PC-9 (cell line): Measurements from ENCODE around the gene ZNF483. TPM values are rescaled to one million over a fixed set of nuclear protein-coding genes. Genes with fewer than 3 reads are reported as not detected.

Source experiments
- BruUV-seq: library from RNA; stranded (reverse); fragments of 400-500 nt; replicated peaks from 2 replicates; lab custom pipeline; 2021; lab: Mats Ljungman, UMichigan
- CTCF ChIA-PET: fragments of 300-600 bp; sonication (Branson Sonifier 250); formaldehyde crosslinking; loops from one replicate; lab custom pipeline; 2022; ENCODE audit warnings: antibody characterized with exemption; lab: Charles Lee
- POLR2A ChIA-PET: fragments of 300-600 bp; sonication (Branson Sonifier 250); formaldehyde crosslinking; loops from one replicate; lab custom pipeline; 2022; ENCODE audit warnings: antibody characterized with exemption; ENCODE audit not compliant: unreplicated experiment; lab: Charles Lee
- DNase-seq, 2 experiments: peaks; one replicate each; pipeline versions ENCODE4 v3.0.0 to v3.0.0-alpha.2; 2015 to 2022; ENCODE audit warnings: mixed read lengths in 1 of 2
- H2AFZ ChIP-seq: fragments of 200-600 bp; sonication (generic); 2 replicates; pipeline ENCODE4 v1.8.1; 2017; ENCODE audit warnings: antibody characterized with exemption
- H3F3A ChIP-seq: fragments of 200-600 bp; sonication (generic); 2 replicates; pipeline ENCODE4 v1.8.1; 2017; ENCODE audit warnings: antibody characterized with exemption, mild to moderate bottlenecking, low read depth; ENCODE audit not compliant: insufficient read depth
- H3K27ac ChIP-seq: fragments of 200-600 bp; sonication (generic); 2 replicates; pipeline ENCODE4 v1.6.1; 2016; ENCODE audit warnings: mixed run types
- H3K27me3 ChIP-seq: fragments of 200-600 bp; sonication (generic); 2 replicates; pipeline ENCODE4 v1.6.1; 2016; ENCODE audit warnings: low read depth, mixed run types; ENCODE audit not compliant: insufficient read depth
- H3K36me3 ChIP-seq: fragments of 200-600 bp; sonication (generic); 2 replicates; pipeline ENCODE4 v1.6.1; 2016; ENCODE audit warnings: low read depth, mixed run types
- H3K4me1 ChIP-seq: fragments of 200-600 bp; sonication (generic); replicated peaks from 2 replicates; pipeline ENCODE4 v1.6.1; 2016; ENCODE audit warnings: mixed run types; ENCODE audit not compliant: insufficient read depth
- H3K4me2 ChIP-seq: fragments of 200-600 bp; sonication (generic); 2 replicates; pipeline ENCODE4 v1.6.1; 2017; ENCODE audit warnings: mixed run types
- H3K4me3 ChIP-seq: fragments of 200-600 bp; sonication (generic); 2 replicates; pipeline ENCODE4 v1.6.1; 2016; ENCODE audit warnings: mixed run types
- H3K79me2 ChIP-seq: fragments of 200-600 bp; sonication (generic); 2 replicates; pipeline ENCODE4 v1.6.1; 2017; ENCODE audit warnings: low read depth, mixed run types
- H3K9me2 ChIP-seq: fragments of 200-600 bp; sonication (generic); 2 replicates; pipeline ENCODE4 v1.8.1; 2017; ENCODE audit warnings: mild to moderate bottlenecking; ENCODE audit not compliant: insufficient read depth
- H3K9me3 ChIP-seq: fragments of 200-600 bp; sonication (generic); 2 replicates; pipeline ENCODE4 v1.8.1; 2016; ENCODE audit warnings: low read depth; ENCODE audit not compliant: insufficient read depth
- H4K20me1 ChIP-seq: fragments of 200-600 bp; sonication (generic); 2 replicates; pipeline ENCODE4 v1.8.1; 2017; ENCODE audit not compliant: insufficient read depth
- EZH2 ChIP-seq: fragments of 200-600 bp; sonication (generic); IDR thresholded peaks from 2 replicates; pipeline ENCODE4 v1.8.0; 2017; ENCODE audit warnings: antibody characterized with exemption, low read depth
- intact Hi-C: fragments of 100-400 bp; cut with micrococcal nuclease; formaldehyde crosslinking; loops from one replicate; pipeline ENCODE4 v1.10.0; 2022; ENCODE audit not compliant: unreplicated experiment
- total RNA-seq: library from RNA; stranded (reverse); gene quantifications from 2 replicates; pipeline ENCODE4 v1.2.3, GENCODE V29; 2021
- TF ChIP-seq, protein P1 (sequence below): fragments of 200-600 bp; sonication (generic); conservative IDR thresholded peaks from 2 replicates; pipeline ENCODE4 v1.6.1; 2017; ENCODE audit warnings: mixed run types, antibody characterized with exemption, mild to moderate bottlenecking, moderate library complexity

ZNF483 gene
- total RNA-seq, 1 experiment from 2014 or later = 7.3 TPM

DNA sequence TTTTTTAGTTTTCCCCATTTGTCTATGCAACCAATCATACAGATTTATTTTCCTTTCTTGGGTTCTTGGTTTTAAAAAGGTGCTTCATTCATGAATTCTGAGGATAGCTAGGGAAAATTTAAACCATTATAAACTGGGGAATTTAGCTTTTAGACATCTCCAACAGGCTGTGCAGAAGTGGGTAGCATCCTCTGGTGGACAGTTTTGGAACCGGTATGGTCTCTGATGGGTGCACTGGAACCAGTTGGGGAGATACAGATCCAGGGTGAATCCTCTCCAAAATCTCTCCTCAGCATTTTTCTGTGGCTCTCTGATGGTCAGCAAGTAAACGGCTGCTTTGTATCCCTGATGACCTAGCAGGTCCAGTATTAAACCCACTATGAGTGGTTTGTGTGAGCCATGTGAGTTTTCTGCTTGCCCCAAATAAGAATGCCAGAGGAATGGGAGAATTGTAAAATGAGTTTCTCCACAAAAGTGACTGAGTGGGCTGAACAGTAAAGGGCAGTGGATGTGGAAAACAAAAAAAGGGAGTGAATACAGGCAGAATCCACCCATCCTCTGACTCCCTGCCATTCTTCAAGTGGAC, 97.0 kb downstream of the ZNF483 start:
- H3K27ac ChIP-seq = peak overlapping the region; percentile 73
- CTCF ChIA-PET = interaction anchor here (0.6 to 1.5 kb wide), 5 partner anchors 10 to 1025 kb away, joined by 3 to 6 read pairs (median 4); no protein-coding TSS in a partner anchor
- H2AFZ ChIP-seq = no peak overlapping the region
- TF ChIP-seq, protein P1, sequence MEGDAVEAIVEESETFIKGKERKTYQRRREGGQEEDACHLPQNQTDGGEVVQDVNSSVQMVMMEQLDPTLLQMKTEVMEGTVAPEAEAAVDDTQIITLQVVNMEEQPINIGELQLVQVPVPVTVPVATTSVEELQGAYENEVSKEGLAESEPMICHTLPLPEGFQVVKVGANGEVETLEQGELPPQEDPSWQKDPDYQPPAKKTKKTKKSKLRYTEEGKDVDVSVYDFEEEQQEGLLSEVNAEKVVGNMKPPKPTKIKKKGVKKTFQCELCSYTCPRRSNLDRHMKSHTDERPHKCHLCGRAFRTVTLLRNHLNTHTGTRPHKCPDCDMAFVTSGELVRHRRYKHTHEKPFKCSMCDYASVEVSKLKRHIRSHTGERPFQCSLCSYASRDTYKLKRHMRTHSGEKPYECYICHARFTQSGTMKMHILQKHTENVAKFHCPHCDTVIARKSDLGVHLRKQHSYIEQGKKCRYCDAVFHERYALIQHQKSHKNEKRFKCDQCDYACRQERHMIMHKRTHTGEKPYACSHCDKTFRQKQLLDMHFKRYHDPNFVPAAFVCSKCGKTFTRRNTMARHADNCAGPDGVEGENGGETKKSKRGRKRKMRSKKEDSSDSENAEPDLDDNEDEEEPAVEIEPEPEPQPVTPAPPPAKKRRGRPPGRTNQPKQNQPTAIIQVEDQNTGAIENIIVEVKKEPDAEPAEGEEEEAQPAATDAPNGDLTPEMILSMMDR = peak; percentile 68
- TF ChIP-seq EZH2 = no peak
- POLR2A ChIA-PET = interaction anchor here (0.6 kb wide), 3 partner anchors 17 to 23 kb away, joined by 9 to 13 read pairs (median 9); no protein-coding TSS in a partner anchor
- H3K36me3 ChIP-seq = no peaks in the 10 kb centered on the region
- H3K4me3 ChIP-seq = no peak overlapping the region
- peaks cover 33% of the 10 kb centered on the region for H3F3A ChIP-seq
- no peaks in the 10 kb centered on the region for H3K27me3 ChIP-seq
- peaks cover 32% of the 10 kb centered on the region for H3K4me1 ChIP-seq
- H3K9me2 ChIP-seq = no peaks in the 10 kb centered on the region
- H4K20me1 ChIP-seq = no peaks in the 10 kb centered on the region
- no peaks in the 10 kb centered on the region for H3K79me2 ChIP-seq
- DNase-seq = peak in 1 of 2 experiments; percentile 26
- H3K9me3 ChIP-seq = 0 out of 2 replicates have a peak, but pooled peaks cover 6% of the 10 kb centered on the region
- BruUV-seq = no TSS peak
- intact Hi-C loops = loop anchor here (1.0 to 2.0 kb wide), 2 partner anchors 24 to 41 kb away; no protein-coding TSS in a partner anchor
- H3K4me2 ChIP-seq = peak overlapping the region; percentile 40

DNA sequence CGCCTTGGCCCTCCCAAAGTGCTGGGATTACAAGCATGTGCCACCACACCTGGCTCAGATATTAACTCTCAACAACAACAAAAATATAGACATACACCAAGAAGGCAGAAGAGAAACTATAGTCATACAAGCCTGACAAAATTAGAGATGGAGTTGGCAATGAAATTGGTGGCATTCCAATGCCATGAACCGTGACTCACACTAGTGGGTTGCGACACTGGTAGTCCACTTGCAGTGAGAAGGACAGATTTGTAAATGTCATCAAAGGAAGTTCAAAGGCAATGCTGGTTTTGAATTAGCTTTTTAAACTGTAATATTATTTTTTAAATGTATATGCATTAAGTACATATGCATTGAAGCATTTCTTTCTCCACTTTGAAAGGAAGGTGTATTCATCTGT, 97.6 kb downstream of the ZNF483 start:
- peak; percentile 80 to 89 for DNase-seq
- no peaks in the 10 kb centered on the region for H3K36me3 ChIP-seq
- H3K4me3 ChIP-seq = no peak overlapping the region
- H3K4me2 ChIP-seq = peak overlapping the region; percentile 40
- no peaks in the 10 kb centered on the region for H3K79me2 ChIP-seq
- no peak for TF ChIP-seq EZH2
- TF ChIP-seq, protein P1 = no peak
- H2AFZ ChIP-seq = no peak overlapping the region
- intact Hi-C loops = loop anchor here (1.0 to 2.0 kb wide), 2 partner anchors 24 to 40 kb away; no protein-coding TSS in a partner anchor
- no peaks in the 10 kb centered on the region for H3K9me2 ChIP-seq
- ChIA-PET CTCF (no interaction called here), POLR2A (no interaction called here)
- H3F3A ChIP-seq = peaks cover 33% of the 10 kb centered on the region
- 0 out of 2 replicates have a peak, but pooled peaks cover 6% of the 10 kb centered on the region for H3K9me3 ChIP-seq
- H3K27ac ChIP-seq = peak overlapping the region; percentile 73
- peaks cover 32% of the 10 kb centered on the region for H3K4me1 ChIP-seq
- no peaks in the 10 kb centered on the region for H4K20me1 ChIP-seq
- no TSS peak for BruUV-seq
- H3K27me3 ChIP-seq = no peaks in the 10 kb centered on the region

Other genes with a start within 250 kb of the ZNF483 start
- not detected in 2 replicates for gene OR2K2, start 195.0 kb upstream of the ZNF483 start, total RNA-seq
- 79.3 and 123 TPM in 2 replicates for gene ECPAS, start 40.8 kb upstream of the ZNF483 start, total RNA-seq
- 611 and 635 TPM in 2 replicates for gene PTGR1, start 74.5 kb downstream of the ZNF483 start, total RNA-seq
- gene DNAJC25, start 106.2 kb downstream of the ZNF483 start, total RNA-seq = 7.3 and 7.9 TPM in 2 replicates
- 70.8 and 76.9 TPM in 2 replicates for gene GNG10, start 136.4 kb downstream of the ZNF483 start, total RNA-seq